ENCODE data around the gene ZC3H4.

ZC3H4 gene

GRCh38 chr19:47141252-47141651 lies 27.7 kb upstream of the ZC3H4 start:
- ATAC-seq = peak; percentile 90
- TF ChIP-seq ISL1 (CRISPR knock-in tag; IDR thresholded peaks at IDR 0.05) = peak; percentile 38; the same call in 1 of the 2 replicates
- 0 out of 2 replicates have a peak, but pooled peaks have one; percentile 49 for TF ChIP-seq ZFP3 (CRISPR knock-in tag; IDR thresholded peaks at IDR 0.05)

- no peak for ATAC-seq
- TF ChIP-seq ZC3H10 (CRISPR knock-in tag; IDR thresholded peaks at IDR 0.05) (no peak), POU6F1 (CRISPR knock-in tag; IDR thresholded peaks at IDR 0.05; ENCODE audit: borderline replicate concordance, low read depth) (no peak), TOX (CRISPR knock-in tag; IDR thresholded peaks at IDR 0.05; ENCODE audit: borderline replicate concordance) (no peak), ISL1 (CRISPR knock-in tag; IDR thresholded peaks at IDR 0.05) (no peak), ZFP3 (CRISPR knock-in tag; IDR thresholded peaks at IDR 0.05) (no peak), ZFP30 (CRISPR knock-in tag; IDR thresholded peaks at IDR 0.05) (no peak), ZNF8 (CRISPR knock-in tag; IDR thresholded peaks at IDR 0.05) (no peak), ZNF70 (CRISPR knock-in tag; IDR thresholded peaks at IDR 0.05) (no peak), OSR1 (CRISPR knock-in tag; IDR thresholded peaks at IDR 0.05) (no peak), PPARA (CRISPR knock-in tag; IDR thresholded peaks at IDR 0.05; ENCODE audit: borderline replicate concordance) (no peak), TSHZ2 (CRISPR knock-in tag; IDR thresholded peaks at IDR 0.05) (no peak), CSRNP3 (CRISPR knock-in tag; IDR thresholded peaks at IDR 0.05) (no peak), CSDC2 (CRISPR knock-in tag; IDR thresholded peaks at IDR 0.05) (no peak), GLIS3 (CRISPR knock-in tag; IDR thresholded peaks at IDR 0.05) (no peak), BACH2 (CRISPR knock-in tag; IDR thresholded peaks at IDR 0.05; ENCODE audit: borderline replicate concordance) (no peak), ESRRG (CRISPR knock-in tag; IDR thresholded peaks at IDR 0.05) (no peak), ZNF565 (CRISPR knock-in tag; conservative IDR thresholded peaks at IDR 0.05; ENCODE audit: low read depth) (no peak), PATZ1 (CRISPR knock-in tag; IDR thresholded peaks at IDR 0.05; ENCODE audit: borderline replicate concordance) (no peak), CREB5 (CRISPR knock-in tag; IDR thresholded peaks at IDR 0.05; ENCODE audit: low read depth) (no peak)
Observed at GRCh38 chr19:47135156-47135555, 21.6 kb upstream of the ZC3H4 start.

- no peak for ATAC-seq
Observed at GRCh38 chr19:47134545-47134944, 21.0 kb upstream of the ZC3H4 start.

More at GRCh38 chr19:47134545-47134944, 21.0 kb upstream of the ZC3H4 start:
- TF ChIP-seq BACH2 (CRISPR knock-in tag; IDR thresholded peaks at IDR 0.05; ENCODE audit: borderline replicate concordance) = no peak
- no peak for TF ChIP-seq PPARA (CRISPR knock-in tag; IDR thresholded peaks at IDR 0.05; ENCODE audit: borderline replicate concordance)
- no peak for TF ChIP-seq ZC3H10 (CRISPR knock-in tag; IDR thresholded peaks at IDR 0.05)
- TF ChIP-seq TCF4 (CRISPR knock-in tag; IDR thresholded peaks at IDR 0.05; ENCODE audit: borderline replicate concordance) = no peak
- TF ChIP-seq ESRRG (CRISPR knock-in tag; IDR thresholded peaks at IDR 0.05) = no peak
- TF ChIP-seq TOX (CRISPR knock-in tag; IDR thresholded peaks at IDR 0.05; ENCODE audit: borderline replicate concordance) = no peak
- TF ChIP-seq ZNF8 (CRISPR knock-in tag; IDR thresholded peaks at IDR 0.05) = no peak
- no peak for TF ChIP-seq TSHZ2 (CRISPR knock-in tag; IDR thresholded peaks at IDR 0.05)
- TF ChIP-seq CREB5 (CRISPR knock-in tag; IDR thresholded peaks at IDR 0.05; ENCODE audit: low read depth) = no peak
- no peak for TF ChIP-seq ISL1 (CRISPR knock-in tag; IDR thresholded peaks at IDR 0.05)
- no peak for TF ChIP-seq POU6F1 (CRISPR knock-in tag; IDR thresholded peaks at IDR 0.05; ENCODE audit: borderline replicate concordance, low read depth)
- TF ChIP-seq ZFP3 (CRISPR knock-in tag; IDR thresholded peaks at IDR 0.05) = no peak
- TF ChIP-seq SNAI2 (CRISPR knock-in tag; IDR thresholded peaks at IDR 0.05) = no peak
- no peak for TF ChIP-seq ZNF565 (CRISPR knock-in tag; conservative IDR thresholded peaks at IDR 0.05; ENCODE audit: low read depth)
- TF ChIP-seq ZFP30 (CRISPR knock-in tag; IDR thresholded peaks at IDR 0.05) = no peak
